ENCODE measurements around the gene CYP2U1. TPM values are rescaled to one million over a fixed set of nuclear protein-coding genes. Genes with fewer than 3 reads are reported as not detected.
A peak's percentile ranks its signal among the peaks of the same experiment; 100 is the strongest.

The CYP2U1 gene
- total and polyA plus RNA-seq, 9 of the 15 experiments (the other 6 are each of a cell fraction or from before 2014, with no cell fraction given) = 0.03 to 0.15 (median 0.07) TPM

GRCh38 chr4:107913283-107913899 lies 18.0 kb upstream of the CYP2U1 start (continued):
- TF ChIP-seq ETV1 (tag; conservative IDR thresholded peaks at IDR 0.05; ENCODE audit: low read depth) (0 out of 2 replicates have a peak, but pooled peaks have one; percentile 4), ZBTB40 (IDR thresholded peaks at IDR 0.05) (no peak), ZBTB40 (CRISPR knock-in tag; IDR thresholded peaks at IDR 0.05) (no peak), SIRT6 (IDR thresholded peaks at IDR 0.05; ENCODE audit: low read depth, low read length) (no peak), SRSF1 (IDR thresholded peaks at IDR 0.05; ENCODE audit: low read depth, low read length) (no peak), ZBTB33 (CRISPR knock-in tag; IDR thresholded peaks at IDR 0.05) (no peak), ZNF24 (IDR thresholded peaks at IDR 0.05) (no peak), ATF2 (CRISPR knock-in tag; IDR thresholded peaks at IDR 0.05) (no peak), MAFG (tag; conservative IDR thresholded peaks at IDR 0.05) (peak; percentile 65), C11orf30 (IDR thresholded peaks at IDR 0.05; ENCODE audit: low read depth) (peak; percentile 45; the same call in 1 of the 2 replicates), GATA2 (CRISPR knock-in tag; IDR thresholded peaks at IDR 0.05) (no peak), ETS2 (tag; IDR thresholded peaks at IDR 0.05; ENCODE audit: borderline replicate concordance, poor library complexity, severe bottlenecking) (no peak)
- TF ChIP-seq, protein P1, sequence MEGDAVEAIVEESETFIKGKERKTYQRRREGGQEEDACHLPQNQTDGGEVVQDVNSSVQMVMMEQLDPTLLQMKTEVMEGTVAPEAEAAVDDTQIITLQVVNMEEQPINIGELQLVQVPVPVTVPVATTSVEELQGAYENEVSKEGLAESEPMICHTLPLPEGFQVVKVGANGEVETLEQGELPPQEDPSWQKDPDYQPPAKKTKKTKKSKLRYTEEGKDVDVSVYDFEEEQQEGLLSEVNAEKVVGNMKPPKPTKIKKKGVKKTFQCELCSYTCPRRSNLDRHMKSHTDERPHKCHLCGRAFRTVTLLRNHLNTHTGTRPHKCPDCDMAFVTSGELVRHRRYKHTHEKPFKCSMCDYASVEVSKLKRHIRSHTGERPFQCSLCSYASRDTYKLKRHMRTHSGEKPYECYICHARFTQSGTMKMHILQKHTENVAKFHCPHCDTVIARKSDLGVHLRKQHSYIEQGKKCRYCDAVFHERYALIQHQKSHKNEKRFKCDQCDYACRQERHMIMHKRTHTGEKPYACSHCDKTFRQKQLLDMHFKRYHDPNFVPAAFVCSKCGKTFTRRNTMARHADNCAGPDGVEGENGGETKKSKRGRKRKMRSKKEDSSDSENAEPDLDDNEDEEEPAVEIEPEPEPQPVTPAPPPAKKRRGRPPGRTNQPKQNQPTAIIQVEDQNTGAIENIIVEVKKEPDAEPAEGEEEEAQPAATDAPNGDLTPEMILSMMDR (IDR thresholded peaks at IDR 0.05 in 2 of 3, conservative IDR thresholded peaks at IDR 0.05 in 1 of 3; ENCODE audit: insufficient read depth in 2 of 3, low read depth in 1 of 3, low read length in 3 of 3) = peak; percentile 66 to 80 (median 66)
